SK-N-SH (cell line): ENCODE results near the gene KAT5.

ENCODE experiments used
- CTCF ChIP-seq: fragments of 200-600 bp; sonication (generic); IDR thresholded peaks from 2 replicates; pipeline ENCODE4 v1.6.1; 2017; ENCODE audit warnings: antibody characterized with exemption, mild to moderate bottlenecking, moderate library complexity
- NFIC ChIP-seq: IDR thresholded peaks from 2 replicates; pipeline ENCODE4 v1.4.0; 2012; ENCODE audit warnings: borderline replicate concordance
- NRF1 ChIP-seq: IDR thresholded peaks from 2 replicates; pipeline ENCODE4 v1.6.1; 2012; ENCODE audit warnings: low read depth, mild to moderate bottlenecking, low read length
- RFX5 ChIP-seq: IDR thresholded peaks from 2 replicates; pipeline ENCODE4 v1.6.1; 2012; ENCODE audit warnings: mild to moderate bottlenecking, improper control_type of control experiment, low read length
- YY1 ChIP-seq: IDR thresholded peaks from 2 replicates; pipeline ENCODE4 v1.4.0; 2012; ENCODE audit warnings: low read depth, mild to moderate bottlenecking
- ZBTB33 ChIP-seq: IDR thresholded peaks from 2 replicates; pipeline ENCODE4 v1.4.0; 2012; ENCODE audit warnings: low read depth, borderline replicate concordance

GRCh38 chr11:65764434-65764833 lies 52.4 kb downstream of the KAT5 start:
- TF ChIP-seq YY1 (no peak), RFX5 (no peak), NFIC (no peak), ZBTB33 (no peak), CTCF (no peak), NRF1 (no peak)
